A549 (cell line): ENCODE results near the gene FZD4.

Experiments used
- EP300 ChIP-seq, 2 experiments: fragments of >200 bp; sonication (Bioruptor Twin); formaldehyde crosslinking; IDR thresholded peaks; 2 replicates in 1 of 2; 3 replicates in 1 of 2; pipeline ENCODE4 v1.6.1; 2016 to 2017
- HEYL ChIP-seq: fragments of 250-450 bp; sonication (Bioruptor Pico); IDR thresholded peaks from 2 replicates; pipeline ENCODE4 v1.8.0; 2021; ENCODE audit warnings: mild to moderate bottlenecking, moderate library complexity
- JUN ChIP-seq, 2 experiments: fragments of >200 bp; sonication (Bioruptor Twin); formaldehyde crosslinking; IDR thresholded peaks; 2 replicates in 1 of 2; 3 replicates in 1 of 2; pipeline ENCODE4 v1.6.1; 2016 to 2017
- TF ChIP-seq, protein P1 (sequence below): fragments of >200 bp; sonication (Bioruptor Twin); formaldehyde crosslinking; IDR thresholded peaks from 3 replicates; pipeline ENCODE4 v1.5.1; 2016

DNA sequence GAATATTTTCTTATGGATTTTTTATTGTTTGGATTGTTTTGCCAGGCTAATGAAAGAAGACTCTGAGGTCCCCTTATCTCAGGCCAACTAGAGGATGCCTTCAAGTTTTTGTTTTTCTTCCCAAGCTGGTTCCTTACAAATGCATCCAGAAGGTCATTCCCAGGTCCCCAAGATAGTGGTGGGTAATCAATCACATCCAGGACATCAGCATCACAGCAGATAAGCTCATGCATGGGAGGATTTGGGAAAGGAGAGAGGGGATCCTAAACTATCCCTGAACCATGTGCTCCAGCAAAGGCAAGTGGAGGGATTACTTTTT, 20.7 kb downstream of the FZD4 start:
- TF ChIP-seq, protein P1, sequence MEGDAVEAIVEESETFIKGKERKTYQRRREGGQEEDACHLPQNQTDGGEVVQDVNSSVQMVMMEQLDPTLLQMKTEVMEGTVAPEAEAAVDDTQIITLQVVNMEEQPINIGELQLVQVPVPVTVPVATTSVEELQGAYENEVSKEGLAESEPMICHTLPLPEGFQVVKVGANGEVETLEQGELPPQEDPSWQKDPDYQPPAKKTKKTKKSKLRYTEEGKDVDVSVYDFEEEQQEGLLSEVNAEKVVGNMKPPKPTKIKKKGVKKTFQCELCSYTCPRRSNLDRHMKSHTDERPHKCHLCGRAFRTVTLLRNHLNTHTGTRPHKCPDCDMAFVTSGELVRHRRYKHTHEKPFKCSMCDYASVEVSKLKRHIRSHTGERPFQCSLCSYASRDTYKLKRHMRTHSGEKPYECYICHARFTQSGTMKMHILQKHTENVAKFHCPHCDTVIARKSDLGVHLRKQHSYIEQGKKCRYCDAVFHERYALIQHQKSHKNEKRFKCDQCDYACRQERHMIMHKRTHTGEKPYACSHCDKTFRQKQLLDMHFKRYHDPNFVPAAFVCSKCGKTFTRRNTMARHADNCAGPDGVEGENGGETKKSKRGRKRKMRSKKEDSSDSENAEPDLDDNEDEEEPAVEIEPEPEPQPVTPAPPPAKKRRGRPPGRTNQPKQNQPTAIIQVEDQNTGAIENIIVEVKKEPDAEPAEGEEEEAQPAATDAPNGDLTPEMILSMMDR, result no peak
- TF ChIP-seq EP300 (IDR thresholded peaks at IDR 0.05), result no peak
- TF ChIP-seq JUN (IDR thresholded peaks at IDR 0.05), result no peak
- no peak for TF ChIP-seq HEYL (CRISPR knock-in tag)
